NT2/D1 (cell line): ENCODE results near the gene PRKAA2.
"Not testable (repeated sequence)": the region's sequence is repeated elsewhere in the genome, so short reads cannot be mapped to it uniquely, and the experiment has no call there.

Source experiments
- DNase-seq: peaks from one replicate; pipeline ENCODE4 v3.0.0-alpha.2; 2011; ENCODE audit warnings: low read depth, low spot score
- H3K27me3 ChIP-seq: 2 replicates; pipeline ENCODE4 v1.6.0; 2011; ENCODE audit warnings: mild to moderate bottlenecking; ENCODE audit not compliant: insufficient read length, insufficient read depth
- H3K36me3 ChIP-seq: 2 replicates; pipeline ENCODE4 v1.6.1; 2011; ENCODE audit warnings: mild to moderate bottlenecking, low read length, mixed read lengths; ENCODE audit not compliant: insufficient read depth, insufficient read length
- H3K4me1 ChIP-seq: 2 replicates; pipeline ENCODE4 v1.5.1; 2011; ENCODE audit not compliant: insufficient read depth, insufficient read length
- H3K4me3 ChIP-seq: 2 replicates; pipeline ENCODE4 v1.5.1; 2011; ENCODE audit warnings: low read depth; ENCODE audit not compliant: insufficient read length
- H3K9ac ChIP-seq: 2 replicates; pipeline ENCODE4 v1.6.0; 2011; ENCODE audit warnings: low read depth; ENCODE audit not compliant: insufficient read length
- H3K9me3 ChIP-seq: 2 replicates; pipeline ENCODE4 v1.5.1; 2011; ENCODE audit warnings: mild to moderate bottlenecking, low read length; ENCODE audit not compliant: insufficient read depth
- SUZ12 ChIP-seq: IDR thresholded peaks from 2 replicates; pipeline ENCODE4 v1.6.1; 2011; ENCODE audit not compliant: insufficient read length, insufficient read depth; ENCODE audit errors: extremely low read depth
- YY1 ChIP-seq: IDR thresholded peaks from 2 replicates; pipeline ENCODE4 v1.6.1; 2011; ENCODE audit not compliant: insufficient read length, insufficient read depth
- ZNF274 ChIP-seq: IDR thresholded peaks from 2 replicates; pipeline ENCODE4 v1.6.1; 2011; ENCODE audit warnings: mild to moderate bottlenecking, low read depth, low read length

Gene PRKAA2

GRCh38 chr1:56644919-56645676 is at the start of gene PRKAA2:
Gene PRKAA2 (plus strand): TSS chr1:56645314. CDS start chr1:56645388, 74 bp downstream.
- TF ChIP-seq ZNF274 (no peak), SUZ12 (no peak), YY1 (no peak)
- DNase-seq, result peak; percentile 32
- Histone ChIP-seq H3K36me3 (no peaks in the 10 kb centered on the region), H3K4me3 (peak within 1 kb of the TSS; percentile 87), H3K9me3 (no peaks in the 10 kb centered on the region), H3K27me3 (peaks cover 29% of the 10 kb centered on the region), H3K4me1 (no peaks in the 10 kb centered on the region), H3K9ac (peak within 1 kb of the TSS; percentile 88)

DNA sequence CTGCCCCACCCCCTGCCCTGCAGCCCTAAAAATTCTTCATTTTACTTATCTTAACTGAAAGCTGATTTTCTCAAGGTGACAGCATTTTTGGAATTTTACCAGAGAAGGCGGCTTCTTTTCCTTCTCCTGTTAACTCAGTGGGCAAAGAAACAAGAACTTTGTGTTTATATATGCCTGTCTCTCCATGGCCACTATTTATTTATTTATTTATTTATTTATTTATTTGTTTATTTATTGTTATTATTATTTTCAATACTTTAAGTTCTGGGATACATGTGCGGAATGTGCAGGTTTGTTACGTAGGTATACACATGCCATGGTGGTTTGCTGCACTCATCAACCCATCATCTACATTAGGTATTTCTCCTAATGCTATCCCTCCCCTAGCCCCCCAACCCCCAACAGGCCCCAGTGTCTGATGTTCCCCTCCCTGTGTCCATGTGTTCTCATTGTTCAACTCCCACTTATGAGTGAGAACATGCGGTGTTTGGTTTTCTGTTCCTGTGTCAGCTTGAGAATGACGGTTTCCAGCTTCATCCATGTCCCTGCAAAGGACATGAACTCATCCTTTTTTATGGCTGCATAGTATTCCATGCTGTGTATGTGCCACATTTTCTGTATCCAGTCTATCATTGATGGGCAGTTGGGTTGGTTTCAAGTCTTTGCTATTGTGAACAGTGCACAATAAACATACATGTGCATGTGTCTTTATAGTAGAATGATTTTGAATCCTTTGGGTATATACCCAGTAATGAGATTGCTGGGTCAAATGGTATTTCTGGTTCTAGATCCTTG is 49.5 kb upstream of the PRKAA2 start:
- not testable (repeated sequence) for H3K4me1 ChIP-seq, H3K36me3 ChIP-seq, H3K4me3 ChIP-seq, H3K27me3 ChIP-seq, H3K9me3 ChIP-seq, H3K9ac ChIP-seq, DNase-seq

- H3K4me3 ChIP-seq, result not testable (repeated sequence)
Observed at GRCh38 chr1:56610097-56610496, 35.0 kb upstream of the PRKAA2 start.

DNA sequence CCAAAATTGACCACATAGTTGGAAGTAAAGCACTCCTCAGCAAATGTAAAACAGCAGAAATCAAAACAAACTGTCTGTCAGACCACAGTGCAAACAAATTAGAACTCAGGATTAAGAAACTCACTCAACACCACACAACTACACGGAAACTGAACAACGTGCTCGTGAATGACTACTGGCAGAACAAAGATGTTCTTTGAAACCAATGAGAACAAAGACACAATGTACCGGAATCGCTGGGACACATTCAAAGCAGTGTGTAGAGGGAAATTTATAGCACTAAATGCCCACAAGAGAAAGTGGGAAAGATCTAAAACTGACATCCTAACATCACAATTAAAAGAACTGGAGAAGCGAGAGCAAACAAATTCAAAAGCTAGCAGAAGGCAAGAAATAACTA is 34.3 kb upstream of the PRKAA2 start:
- not testable (repeated sequence) for H3K36me3 ChIP-seq, DNase-seq, H3K9ac ChIP-seq, H3K9me3 ChIP-seq, H3K27me3 ChIP-seq, H3K4me3 ChIP-seq, H3K4me1 ChIP-seq

More at GRCh38 chr1:56610097-56610496, 35.0 kb upstream of the PRKAA2 start:
- not testable (repeated sequence) for H3K4me1 ChIP-seq, DNase-seq, H3K9ac ChIP-seq, H3K36me3 ChIP-seq, H3K27me3 ChIP-seq, H3K9me3 ChIP-seq

- TF ChIP-seq SUZ12, result no peak
- TF ChIP-seq ZNF274, result no peak
- TF ChIP-seq YY1, result no peak
- DNase-seq, result no peak
- Histone ChIP-seq H3K27me3 (no peaks in the 10 kb centered on the region), H3K4me3 (no peak overlapping the region), H3K36me3 (no peaks in the 10 kb centered on the region), H3K9ac (no peak overlapping the region), H3K9me3 (no peaks in the 10 kb centered on the region), H3K4me1 (no peaks in the 10 kb centered on the region)
Observed at GRCh38 chr1:56617141-56617540, 28.0 kb upstream of the PRKAA2 start.

- Histone ChIP-seq H3K27me3 (no peaks in the 10 kb centered on the region), H3K4me1 (no peaks in the 10 kb centered on the region), H3K9me3 (peaks cover 5% of the 10 kb centered on the region; the same call in 1 of the 2 replicates), H3K36me3 (no peaks in the 10 kb centered on the region), H3K4me3 (no peak overlapping the region), H3K9ac (no peak overlapping the region)
- no peak for TF ChIP-seq YY1
- no peak for TF ChIP-seq SUZ12
- no peak for TF ChIP-seq ZNF274
- DNase-seq, result no peak
Observed at GRCh38 chr1:56625819-56626440, 19.2 kb upstream of the PRKAA2 start.

DNA sequence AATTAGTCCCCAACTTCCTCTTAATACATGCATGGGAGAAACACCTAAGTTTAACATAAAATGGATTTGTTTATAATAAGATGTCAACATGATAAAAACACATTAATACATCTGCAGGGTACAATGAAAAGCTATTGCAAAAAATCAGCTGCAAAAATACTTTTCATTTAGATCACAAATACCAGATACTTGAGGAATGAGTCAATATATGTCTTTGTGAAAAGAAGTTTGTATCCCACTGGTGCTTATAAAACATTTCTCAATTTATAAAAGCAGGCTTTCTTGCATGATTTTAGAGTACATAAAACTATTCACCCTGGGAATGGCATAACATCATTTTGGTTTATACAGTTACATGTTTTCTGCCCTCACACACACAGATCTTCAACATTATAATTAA is 18.6 kb upstream of the PRKAA2 start:
- no peak for TF ChIP-seq ZNF274
- peaks cover 5% of the 10 kb centered on the region; the same call in 1 of the 2 replicates for H3K9me3 ChIP-seq
- no peak overlapping the region for H3K4me3 ChIP-seq
- DNase-seq, result no peak
- no peaks in the 10 kb centered on the region for H3K4me1 ChIP-seq
- H3K36me3 ChIP-seq, result no peaks in the 10 kb centered on the region
- no peaks in the 10 kb centered on the region for H3K27me3 ChIP-seq
- no peak overlapping the region for H3K9ac ChIP-seq
